HUES6 (cell line): ENCODE measurements around the gene HRH1.

Source experiments
- H3K27ac ChIP-seq: 2 replicates; pipeline ENCODE4 v1.7.0; 2013; ENCODE audit warnings: low read depth, mild to moderate bottlenecking, low read length, inconsistent platforms
- H3K27me3 ChIP-seq: 2 replicates; pipeline ENCODE4 v1.6.1; 2013; ENCODE audit warnings: low read length; ENCODE audit not compliant: control insufficient read depth, insufficient read depth
- H3K36me3 ChIP-seq: 2 replicates; pipeline ENCODE4 v1.6.1; 2013; ENCODE audit warnings: low read length; ENCODE audit not compliant: control insufficient read depth, insufficient read depth
- H3K4me1 ChIP-seq: 2 replicates; pipeline ENCODE4 v1.6.1; 2013; ENCODE audit warnings: low read length; ENCODE audit not compliant: control insufficient read depth, insufficient read depth
- H3K4me3 ChIP-seq: 2 replicates; pipeline ENCODE4 v1.5.1; 2013; ENCODE audit warnings: low read depth, low read length
- H3K9ac ChIP-seq: one replicate; pipeline ENCODE4 v1.6.1; 2013; ENCODE audit warnings: mild to moderate bottlenecking, low read length
- H3K9me3 ChIP-seq: 2 replicates; pipeline ENCODE4 v1.6.1; 2013; ENCODE audit warnings: low read depth, low read length; ENCODE audit not compliant: control insufficient read depth, insufficient read depth

The HRH1 gene

DNA sequence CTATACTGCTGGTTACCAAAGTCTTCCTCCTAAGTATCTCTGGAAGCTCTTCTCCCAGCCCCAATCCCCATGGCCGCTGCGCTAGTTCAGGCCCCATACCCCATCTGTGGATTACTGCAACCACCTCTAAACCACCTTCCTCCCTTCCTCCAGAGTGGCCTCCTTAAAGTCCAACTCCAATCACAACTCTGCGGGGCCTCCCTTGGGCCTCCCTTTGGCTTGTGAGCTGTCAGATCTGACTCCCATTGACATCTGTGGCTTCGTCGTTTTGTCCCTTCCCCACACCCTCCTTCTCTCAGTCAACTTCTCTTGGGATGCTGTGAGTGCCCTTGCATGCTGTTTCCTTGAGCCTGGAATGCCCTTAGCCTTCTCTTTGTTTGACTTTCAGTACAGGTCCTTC lies 9.3 kb upstream of the HRH1 start:
- H3K36me3 ChIP-seq: no peaks in the 10 kb centered on the region
- no peaks in the 10 kb centered on the region for H3K4me1 ChIP-seq
- H3K27me3 ChIP-seq: peaks cover 29% of the 10 kb centered on the region; the same call in 1 of the 2 replicates
- H3K9me3 ChIP-seq: no peaks in the 10 kb centered on the region
- H3K4me3 ChIP-seq: no peak overlapping the region
- H3K27ac ChIP-seq: no peak overlapping the region
- no peak overlapping the region for H3K9ac ChIP-seq

DNA sequence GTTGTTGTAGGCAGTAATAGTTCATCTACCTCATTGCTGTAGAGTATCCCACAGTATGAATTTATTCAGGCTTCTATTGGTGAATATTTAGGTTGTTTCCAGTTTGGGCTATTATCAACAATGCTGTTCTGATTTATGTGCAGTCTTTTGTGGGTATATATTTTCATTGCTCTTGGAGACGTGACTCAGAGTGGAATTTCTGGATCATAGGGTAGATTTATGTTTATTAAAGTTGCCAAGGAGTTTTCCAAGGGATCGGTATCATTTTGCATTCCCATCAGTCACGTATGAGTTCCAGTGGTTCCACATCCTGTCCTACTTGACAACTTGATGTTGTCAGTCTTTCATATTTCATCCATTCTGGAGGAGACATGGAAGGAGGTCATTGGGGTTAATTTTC lies 8.4 kb upstream of the HRH1 start:
- H3K36me3 ChIP-seq: no peaks in the 10 kb centered on the region
- H3K4me1 ChIP-seq: no peaks in the 10 kb centered on the region
- H3K27me3 ChIP-seq: peaks cover 38% of the 10 kb centered on the region; the same call in 1 of the 2 replicates
- no peak overlapping the region for H3K4me3 ChIP-seq
- no peak overlapping the region for H3K9ac ChIP-seq
- no peak overlapping the region for H3K27ac ChIP-seq
- no peaks in the 10 kb centered on the region for H3K9me3 ChIP-seq

DNA sequence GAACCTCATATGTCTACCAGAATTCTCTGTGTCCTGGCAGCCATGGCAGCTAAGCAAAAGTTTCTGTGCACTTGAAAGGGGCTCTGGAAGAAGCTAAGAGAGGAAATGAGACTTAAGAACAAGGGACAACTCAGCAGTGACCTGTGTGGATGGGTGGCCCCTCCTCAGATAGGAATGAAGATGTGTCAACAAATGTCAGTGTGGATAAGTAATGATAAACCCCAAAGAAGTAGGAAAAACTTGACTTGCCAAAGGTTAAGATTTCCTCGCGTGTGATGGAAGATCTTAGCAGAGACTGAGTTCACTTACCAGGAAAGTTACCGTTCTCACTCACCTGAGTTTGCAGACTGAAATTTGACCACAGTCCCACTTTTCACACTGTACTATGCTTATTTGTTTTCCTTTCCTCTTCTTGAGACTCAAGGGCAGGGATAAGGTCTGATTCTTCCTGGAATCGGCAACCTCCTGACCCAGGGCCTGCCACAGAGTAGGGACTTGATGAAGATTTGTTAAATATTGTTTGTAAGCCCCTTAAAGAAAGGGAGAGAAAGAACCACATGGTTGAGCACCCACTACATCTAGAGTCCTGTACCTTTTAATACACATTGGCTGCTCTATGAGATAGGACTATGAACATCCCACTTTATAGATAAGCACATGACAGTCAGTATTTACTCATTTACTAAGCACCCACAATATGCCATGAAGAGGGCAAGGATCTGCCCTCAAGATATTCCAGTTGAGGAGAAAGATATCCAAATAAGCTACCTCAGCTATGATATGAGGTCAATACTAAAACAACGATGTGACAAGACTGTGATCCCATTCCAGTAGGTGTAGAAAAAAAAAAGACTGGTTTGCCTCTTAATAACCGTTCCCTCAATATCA lies 7.3 kb upstream of the HRH1 start:
- Histone ChIP-seq H3K4me1 (no peaks in the 10 kb centered on the region), H3K9me3 (no peaks in the 10 kb centered on the region), H3K9ac (no peak overlapping the region), H3K4me3 (no peak overlapping the region), H3K27me3 (peaks cover 43% of the 10 kb centered on the region; the same call in 1 of the 2 replicates), H3K36me3 (no peaks in the 10 kb centered on the region), H3K27ac (no peak overlapping the region)

DNA sequence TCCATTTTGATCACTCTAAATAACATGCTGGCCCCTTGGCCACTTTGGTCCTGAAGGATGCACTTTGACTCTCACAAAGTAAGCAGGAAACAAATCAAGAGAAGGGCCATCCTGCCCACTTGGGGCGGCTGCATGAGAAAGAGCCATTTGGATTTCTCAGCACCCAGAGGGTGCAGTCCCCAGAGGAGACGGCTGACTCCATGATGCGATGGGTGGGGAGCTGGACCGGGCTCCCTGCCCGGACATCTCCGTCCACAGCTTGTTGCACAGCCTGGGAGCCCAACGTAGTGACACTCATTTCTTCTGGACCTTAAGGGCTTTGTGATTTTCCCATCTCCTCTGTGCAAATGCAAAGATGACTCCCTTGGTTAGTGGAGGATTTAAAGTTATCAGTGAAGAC lies 4.0 kb upstream of the HRH1 start:
- no peak overlapping the region for H3K4me3 ChIP-seq
- H3K9ac ChIP-seq: no peak overlapping the region
- peaks cover 68% of the 10 kb centered on the region for H3K27me3 ChIP-seq
- H3K9me3 ChIP-seq: no peaks in the 10 kb centered on the region
- H3K4me1 ChIP-seq: peaks cover 6% of the 10 kb centered on the region; the same call in 1 of the 2 replicates
- no peaks in the 10 kb centered on the region for H3K36me3 ChIP-seq
- H3K27ac ChIP-seq: no peak overlapping the region

DNA sequence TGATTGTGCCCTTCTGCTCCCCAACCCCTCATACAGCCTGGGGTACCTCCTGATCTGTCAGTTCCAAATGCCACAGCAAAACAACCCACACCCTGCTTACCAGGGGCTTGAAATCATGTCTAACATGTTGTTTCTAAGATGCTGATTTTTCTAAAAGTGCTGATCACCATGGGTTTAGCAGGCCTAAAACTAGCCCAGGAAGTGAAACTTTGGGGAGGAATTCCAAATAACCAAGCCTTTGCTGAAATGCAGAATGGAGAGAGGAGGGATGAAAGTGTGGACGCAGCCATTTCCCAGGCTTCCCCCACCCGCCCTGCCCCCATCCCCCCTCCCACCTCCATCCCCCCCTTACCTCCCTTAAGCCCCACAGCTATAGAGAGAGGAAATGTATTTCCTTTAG lies 2.0 kb upstream of the HRH1 start:
- Histone ChIP-seq H3K27me3 (peaks cover 76% of the 10 kb centered on the region), H3K9me3 (no peaks in the 10 kb centered on the region), H3K4me3 (no peak overlapping the region), H3K4me1 (peaks cover 6% of the 10 kb centered on the region; the same call in 1 of the 2 replicates), H3K27ac (no peak overlapping the region), H3K36me3 (no peaks in the 10 kb centered on the region), H3K9ac (no peak overlapping the region)

DNA sequence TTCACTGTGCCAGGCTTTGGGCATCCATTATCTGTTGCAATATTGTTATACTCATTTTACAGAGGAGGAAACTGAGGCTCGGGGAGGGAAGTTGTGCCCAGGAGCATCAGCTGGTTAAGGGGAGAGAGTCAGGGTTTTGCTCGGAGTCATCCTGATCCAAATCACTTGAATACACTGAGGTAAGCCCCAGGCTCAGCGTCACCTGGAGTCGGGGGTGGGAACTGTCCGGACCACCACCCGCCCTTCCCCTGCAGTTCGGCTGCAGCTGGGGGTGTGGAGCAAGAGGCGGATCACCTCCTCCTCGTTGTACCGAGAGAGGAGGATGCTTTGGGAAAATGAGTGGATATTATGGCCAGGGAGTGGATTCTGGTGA lies 646 bp downstream of the HRH1 start:
- Histone ChIP-seq H3K27me3 (peaks cover 83% of the 10 kb centered on the region), H3K9me3 (no peaks in the 10 kb centered on the region), H3K9ac (no peak overlapping the region), H3K4me3 (peak overlapping the region; percentile 60), H3K4me1 (peaks cover 6% of the 10 kb centered on the region; the same call in 1 of the 2 replicates), H3K36me3 (no peaks in the 10 kb centered on the region), H3K27ac (no peak overlapping the region)

DNA sequence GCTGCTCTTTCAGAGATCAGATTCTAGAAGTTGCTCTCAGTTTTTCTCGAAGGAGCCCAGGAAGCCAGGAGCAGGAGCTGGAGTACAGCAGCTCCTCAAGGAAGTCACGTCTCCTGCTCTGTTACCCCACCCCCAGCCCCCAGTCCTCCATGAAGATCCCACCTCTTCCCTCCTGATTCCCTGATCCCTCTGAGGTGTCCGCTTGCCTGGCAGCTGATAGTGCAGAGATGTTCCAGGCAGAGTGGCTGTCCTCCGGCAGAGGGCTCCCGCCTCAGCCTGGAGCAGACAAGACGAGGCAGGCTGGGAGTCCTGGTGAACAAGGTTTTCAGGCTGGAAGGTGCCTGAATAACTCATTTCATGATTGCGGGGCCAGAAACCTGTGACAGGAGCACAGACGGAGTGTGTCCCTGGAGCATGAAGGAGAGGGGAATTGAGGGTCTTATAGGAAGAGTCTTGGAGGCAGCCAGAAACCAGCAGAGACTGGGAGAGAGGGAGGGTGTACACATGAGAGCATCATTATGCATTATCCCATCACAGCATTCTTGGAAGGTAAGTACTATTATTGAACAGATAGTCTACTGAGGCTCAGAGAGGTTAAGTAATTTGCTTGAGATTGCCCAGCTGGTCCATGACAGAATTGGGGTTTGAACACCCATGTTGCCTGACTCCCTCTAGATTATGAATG lies 1.2 kb downstream of the HRH1 start:
- H3K4me1 ChIP-seq: peaks cover 6% of the 10 kb centered on the region; the same call in 1 of the 2 replicates
- H3K27ac ChIP-seq: no peak overlapping the region
- peak overlapping the region; percentile 60 for H3K4me3 ChIP-seq
- no peak overlapping the region for H3K9ac ChIP-seq
- H3K9me3 ChIP-seq: no peaks in the 10 kb centered on the region
- H3K36me3 ChIP-seq: no peaks in the 10 kb centered on the region
- peaks cover 78% of the 10 kb centered on the region for H3K27me3 ChIP-seq

DNA sequence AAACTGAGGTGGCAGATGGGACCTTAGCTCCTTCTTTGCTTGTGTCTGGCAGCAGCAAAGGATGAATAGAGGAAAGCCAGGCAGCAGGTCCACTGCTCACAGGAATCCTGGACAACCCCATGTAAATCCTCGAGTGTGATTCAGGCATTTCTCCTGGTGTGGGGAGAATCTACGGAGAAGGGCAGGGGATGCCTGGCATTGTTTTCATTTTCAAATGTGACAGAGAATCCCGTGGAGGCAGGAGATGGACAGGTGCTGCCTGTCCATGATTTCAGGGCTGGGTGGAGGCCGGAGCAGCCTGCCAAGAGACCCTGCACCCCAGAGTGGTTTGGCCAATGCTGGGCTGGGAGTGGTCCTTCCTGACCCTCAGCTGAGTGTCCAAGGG lies 1.7 kb downstream of the HRH1 start:
- Histone ChIP-seq H3K36me3 (no peaks in the 10 kb centered on the region), H3K27me3 (peaks cover 72% of the 10 kb centered on the region), H3K9me3 (no peaks in the 10 kb centered on the region), H3K27ac (no peak overlapping the region), H3K4me3 (no peak overlapping the region), H3K9ac (no peak overlapping the region), H3K4me1 (peaks cover 6% of the 10 kb centered on the region; the same call in 1 of the 2 replicates)

DNA sequence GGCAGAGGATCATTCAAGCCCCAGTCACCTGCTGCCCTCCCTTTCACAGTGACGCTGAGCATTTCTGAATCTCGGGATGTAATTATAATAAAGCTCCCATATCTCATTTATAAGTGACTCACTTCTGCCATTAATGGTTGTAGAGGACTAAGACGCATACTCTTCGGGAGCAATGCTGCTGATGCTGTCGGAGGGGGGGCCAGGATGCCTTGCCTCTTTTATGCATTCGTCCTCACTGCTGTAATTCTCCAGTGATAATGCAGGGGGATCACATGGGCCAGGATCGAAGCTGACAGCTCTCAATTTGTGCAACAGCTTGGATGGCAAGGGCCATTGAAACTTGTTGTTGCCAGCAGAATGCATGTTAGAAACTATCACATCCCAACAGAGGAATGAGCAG lies 3.1 kb downstream of the HRH1 start:
- H3K4me3 ChIP-seq: no peak overlapping the region
- H3K4me1 ChIP-seq: peaks cover 6% of the 10 kb centered on the region; the same call in 1 of the 2 replicates
- peaks cover 60% of the 10 kb centered on the region for H3K27me3 ChIP-seq
- H3K36me3 ChIP-seq: no peaks in the 10 kb centered on the region
- H3K27ac ChIP-seq: no peak overlapping the region
- no peak overlapping the region for H3K9ac ChIP-seq
- H3K9me3 ChIP-seq: no peaks in the 10 kb centered on the region

DNA sequence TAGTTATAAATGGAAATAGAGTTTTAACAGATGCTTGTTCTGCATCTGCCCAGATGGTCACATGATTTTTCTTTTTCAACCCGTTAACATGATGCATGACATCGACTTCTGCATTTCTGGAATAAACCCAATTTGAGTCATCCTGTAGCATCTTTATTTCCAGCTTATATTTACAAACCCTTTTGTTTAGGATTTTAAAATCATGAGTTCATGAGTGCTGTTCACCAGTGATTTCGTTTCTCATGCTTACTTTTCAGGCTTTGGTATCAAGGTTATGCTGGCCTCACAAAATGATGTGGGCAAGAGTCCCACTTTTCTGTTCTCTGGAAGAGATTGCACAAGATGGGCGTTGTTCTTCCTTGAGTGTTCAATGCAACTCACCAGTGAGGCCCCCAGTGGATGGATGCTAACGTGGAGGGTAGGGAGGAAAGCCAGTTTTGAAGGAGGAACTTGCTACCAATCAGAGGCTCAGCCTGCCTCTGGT lies 5.2 kb downstream of the HRH1 start:
- H3K9me3 ChIP-seq: no peaks in the 10 kb centered on the region
- H3K36me3 ChIP-seq: no peaks in the 10 kb centered on the region
- no peak overlapping the region for H3K9ac ChIP-seq
- no peak overlapping the region for H3K27ac ChIP-seq
- peaks cover 6% of the 10 kb centered on the region; the same call in 1 of the 2 replicates for H3K4me1 ChIP-seq
- peaks cover 45% of the 10 kb centered on the region for H3K27me3 ChIP-seq
- no peak overlapping the region for H3K4me3 ChIP-seq

DNA sequence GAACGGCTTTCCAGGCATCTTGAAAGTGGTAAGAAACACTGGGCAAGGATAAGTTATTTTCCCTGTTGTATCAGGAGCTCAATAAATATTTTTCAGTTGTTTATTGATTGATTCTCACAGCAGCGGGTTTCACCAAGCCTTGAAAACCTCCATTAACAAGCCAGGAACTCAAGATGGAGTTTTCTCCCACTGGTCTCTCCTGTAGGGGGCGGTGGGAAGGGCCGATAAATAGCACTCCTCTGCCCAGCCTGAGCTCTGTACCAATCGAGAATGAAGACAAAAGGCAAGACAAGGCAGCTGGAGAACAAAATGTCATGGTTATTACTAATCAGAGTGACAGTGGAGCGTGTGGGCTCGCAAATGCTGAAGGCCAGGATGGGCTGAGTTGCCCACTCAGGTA lies 7.4 kb downstream of the HRH1 start:
- Histone ChIP-seq H3K4me3 (no peak overlapping the region), H3K27me3 (peaks cover 23% of the 10 kb centered on the region), H3K27ac (no peak overlapping the region), H3K9ac (no peak overlapping the region), H3K36me3 (no peaks in the 10 kb centered on the region), H3K9me3 (no peaks in the 10 kb centered on the region), H3K4me1 (no peaks in the 10 kb centered on the region)
